GM21619 (cell line): ENCODE data around the gene DSCAM.
"Not testable (repeated sequence)": the region's sequence is repeated elsewhere in the genome, so short reads cannot be mapped to it uniquely, and the experiment has no call there.

Experiments used
- ATAC-seq: cut with Tn5 transposase; IDR thresholded peaks from one replicate; pipeline ENCODE4 v1.9.1; 2021; ENCODE audit not compliant: unreplicated experiment

The DSCAM gene, protein sequence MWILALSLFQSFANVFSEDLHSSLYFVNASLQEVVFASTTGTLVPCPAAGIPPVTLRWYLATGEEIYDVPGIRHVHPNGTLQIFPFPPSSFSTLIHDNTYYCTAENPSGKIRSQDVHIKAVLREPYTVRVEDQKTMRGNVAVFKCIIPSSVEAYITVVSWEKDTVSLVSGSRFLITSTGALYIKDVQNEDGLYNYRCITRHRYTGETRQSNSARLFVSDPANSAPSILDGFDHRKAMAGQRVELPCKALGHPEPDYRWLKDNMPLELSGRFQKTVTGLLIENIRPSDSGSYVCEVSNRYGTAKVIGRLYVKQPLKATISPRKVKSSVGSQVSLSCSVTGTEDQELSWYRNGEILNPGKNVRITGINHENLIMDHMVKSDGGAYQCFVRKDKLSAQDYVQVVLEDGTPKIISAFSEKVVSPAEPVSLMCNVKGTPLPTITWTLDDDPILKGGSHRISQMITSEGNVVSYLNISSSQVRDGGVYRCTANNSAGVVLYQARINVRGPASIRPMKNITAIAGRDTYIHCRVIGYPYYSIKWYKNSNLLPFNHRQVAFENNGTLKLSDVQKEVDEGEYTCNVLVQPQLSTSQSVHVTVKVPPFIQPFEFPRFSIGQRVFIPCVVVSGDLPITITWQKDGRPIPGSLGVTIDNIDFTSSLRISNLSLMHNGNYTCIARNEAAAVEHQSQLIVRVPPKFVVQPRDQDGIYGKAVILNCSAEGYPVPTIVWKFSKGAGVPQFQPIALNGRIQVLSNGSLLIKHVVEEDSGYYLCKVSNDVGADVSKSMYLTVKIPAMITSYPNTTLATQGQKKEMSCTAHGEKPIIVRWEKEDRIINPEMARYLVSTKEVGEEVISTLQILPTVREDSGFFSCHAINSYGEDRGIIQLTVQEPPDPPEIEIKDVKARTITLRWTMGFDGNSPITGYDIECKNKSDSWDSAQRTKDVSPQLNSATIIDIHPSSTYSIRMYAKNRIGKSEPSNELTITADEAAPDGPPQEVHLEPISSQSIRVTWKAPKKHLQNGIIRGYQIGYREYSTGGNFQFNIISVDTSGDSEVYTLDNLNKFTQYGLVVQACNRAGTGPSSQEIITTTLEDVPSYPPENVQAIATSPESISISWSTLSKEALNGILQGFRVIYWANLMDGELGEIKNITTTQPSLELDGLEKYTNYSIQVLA (N-terminal part only)

DNA sequence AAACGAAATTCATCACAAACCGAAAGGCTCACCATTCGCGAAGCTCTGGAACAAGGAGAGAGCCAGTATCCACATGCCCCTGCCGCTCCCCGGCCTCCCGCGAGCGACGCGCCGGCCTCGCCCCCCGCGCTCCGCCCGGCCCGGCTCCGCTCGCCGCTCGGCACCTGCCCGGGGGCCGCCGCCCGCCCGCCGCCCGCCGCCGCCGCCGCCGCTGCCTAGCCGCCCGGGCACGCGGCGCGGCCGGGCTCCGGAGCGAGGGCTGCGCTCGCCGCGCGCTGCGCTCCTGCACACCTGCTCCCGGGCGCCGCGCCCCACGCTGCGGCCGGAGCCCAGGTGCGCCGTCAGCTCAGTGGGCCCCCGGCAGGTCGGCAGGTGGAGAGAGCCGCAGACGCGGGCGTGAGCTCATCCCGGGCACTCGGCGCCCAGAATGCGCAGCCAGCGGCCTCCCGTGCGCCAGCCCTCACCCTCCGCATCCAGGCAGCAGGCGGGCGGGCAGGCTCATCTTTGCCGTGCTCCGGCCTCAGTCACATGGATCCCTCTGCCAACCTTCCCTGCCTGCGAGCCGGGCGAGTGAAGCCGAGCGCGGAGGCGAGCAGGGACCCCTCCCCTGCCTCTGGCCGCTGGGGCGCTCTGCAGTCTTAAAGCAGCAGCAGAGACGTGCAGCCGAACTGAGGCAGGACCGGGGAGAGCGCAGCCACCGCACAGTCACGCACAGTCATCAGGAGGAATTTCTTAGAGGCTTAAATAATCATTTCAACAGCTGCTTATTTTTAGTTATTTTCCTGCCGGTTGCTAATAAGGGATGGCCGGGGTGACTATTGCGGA lies at the start of gene DSCAM:
TSS of gene DSCAM (minus strand) at position 572 of the 825 bp plus-strand sequence. CDS start at position 75, 497 bp downstream.
- no peak for ATAC-seq

DNA sequence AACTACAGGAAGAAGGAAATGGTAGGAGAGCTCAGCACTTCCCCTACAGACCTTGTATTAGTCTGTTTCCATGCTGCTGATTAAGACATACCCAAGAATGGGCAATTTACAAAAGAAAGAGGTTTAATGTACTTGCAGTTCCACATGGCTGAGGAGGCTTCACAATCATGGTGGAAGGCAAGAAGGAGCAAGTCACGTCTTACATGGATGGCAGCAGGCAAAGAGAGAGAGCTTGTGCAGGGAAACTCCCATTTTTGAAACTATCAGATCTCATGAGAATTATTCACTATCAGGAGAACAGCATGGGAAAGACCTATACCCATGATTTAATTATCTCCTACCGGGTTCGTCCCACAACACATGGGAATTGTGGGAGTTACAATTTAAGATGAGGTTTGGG lies 48.7 kb upstream of the DSCAM start:
- ATAC-seq = not testable (repeated sequence)

DNA sequence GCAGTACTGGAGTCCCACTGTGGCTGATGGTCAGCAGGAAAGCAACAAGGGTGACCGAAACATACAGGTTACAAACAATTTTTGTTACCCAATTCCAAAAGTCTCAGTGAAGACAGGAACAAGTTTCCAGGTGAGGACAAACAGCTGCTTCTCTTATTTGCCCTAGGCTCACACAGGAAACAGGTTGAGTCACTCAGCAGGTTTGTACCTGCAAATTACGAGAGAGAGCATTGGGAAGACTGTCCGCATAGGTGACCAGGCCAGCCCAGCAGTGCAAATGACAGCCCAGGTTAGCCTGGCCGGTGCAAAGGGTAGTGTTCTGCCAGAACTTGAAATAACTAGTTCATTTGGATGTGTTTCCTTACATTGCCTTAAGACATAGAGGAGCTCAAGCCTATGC lies 40.0 kb upstream of the DSCAM start:
- ATAC-seq = no peak

GRCh38 chr21:40886006-40886405 lies 39.0 kb upstream of the DSCAM start:
- ATAC-seq = no peak

- no peak for ATAC-seq
These were observed 35.4 kb upstream of the DSCAM start for GRCh38 chr21:40882192-40882915.

GRCh38 chr21:40881767-40882166 lies 34.8 kb upstream of the DSCAM start:
- no peak for ATAC-seq

DNA sequence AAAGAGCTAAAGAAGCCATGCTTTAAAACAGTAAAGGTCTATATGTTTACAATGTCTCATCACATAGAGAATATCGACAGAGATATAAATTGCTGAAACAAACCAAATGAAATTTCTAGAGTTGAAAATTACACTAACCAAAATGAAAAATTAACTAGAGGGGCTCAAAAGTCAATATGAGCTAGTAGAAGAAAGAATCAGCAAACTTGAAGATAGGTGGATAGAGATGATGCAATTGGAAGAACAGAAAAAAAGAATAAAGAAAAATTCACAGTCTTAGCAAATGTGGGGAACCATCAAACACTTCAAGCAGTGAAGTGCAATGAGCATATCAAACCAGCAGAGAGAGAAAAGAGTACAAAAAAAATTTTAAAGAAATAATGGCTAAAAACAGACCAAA lies 24.1 kb upstream of the DSCAM start:
- no peak for ATAC-seq

GRCh38 chr21:40863839-40864238 lies 16.9 kb upstream of the DSCAM start:
- no peak for ATAC-seq

DNA sequence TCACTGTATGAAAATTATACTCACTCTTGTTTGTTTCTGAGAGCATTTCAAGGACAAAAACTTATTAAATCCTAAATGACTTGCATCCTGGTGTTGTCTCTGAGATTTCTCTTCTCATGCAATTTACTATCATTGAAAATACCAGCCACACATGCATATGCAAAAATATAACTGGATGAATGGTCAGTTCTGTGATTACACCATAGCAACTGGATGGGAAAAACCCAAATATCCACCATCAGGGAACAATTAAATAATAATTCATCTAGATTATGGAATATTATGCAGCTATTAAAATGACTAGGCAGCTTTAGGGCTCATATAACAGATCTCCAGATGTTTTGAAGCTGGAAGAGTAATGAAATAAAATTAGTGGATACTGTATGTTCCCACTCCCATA lies 11.6 kb upstream of the DSCAM start:
- no peak for ATAC-seq

DNA sequence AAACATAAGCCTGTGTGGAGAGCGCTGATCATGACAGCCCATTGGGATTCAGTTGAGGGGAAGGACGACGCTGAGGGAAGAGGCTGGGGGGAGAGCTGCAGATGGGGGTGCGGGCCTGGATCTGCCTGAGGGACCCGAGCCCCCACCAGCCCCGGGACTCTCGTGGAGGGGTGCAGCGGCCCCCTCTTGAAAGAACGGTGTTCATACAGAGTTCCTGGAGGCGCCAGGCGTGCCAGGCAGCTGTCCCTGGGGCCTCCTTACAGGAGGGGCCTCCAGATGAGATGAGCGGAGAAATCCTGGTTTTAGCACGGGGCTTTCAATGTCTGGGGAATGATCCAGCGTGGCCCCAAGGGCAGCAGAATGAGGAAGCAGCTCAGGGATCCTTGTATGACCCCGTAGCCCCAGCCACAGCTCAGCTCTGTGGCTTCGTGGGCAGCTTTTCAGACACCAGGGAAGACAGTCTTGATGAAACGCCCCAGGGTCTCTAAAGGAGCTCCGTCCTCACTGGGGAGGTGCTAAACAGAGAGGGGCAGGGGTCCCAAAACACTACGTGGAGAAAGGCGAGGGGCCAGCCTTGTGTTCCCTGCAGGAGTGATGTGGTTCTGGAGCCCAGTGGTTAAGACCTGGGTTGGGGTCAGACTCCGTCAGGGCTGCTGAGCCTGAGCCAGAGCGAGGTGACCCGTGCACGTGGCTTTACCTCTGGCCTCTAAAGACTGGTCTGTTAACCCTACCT lies 7.2 kb upstream of the DSCAM start:
- ATAC-seq = no peak

- no peak for ATAC-seq
These were observed 5.6 kb upstream of the DSCAM start for GRCh38 chr21:40852563-40852962.

GRCh38 chr21:40851749-40852148 lies 4.8 kb upstream of the DSCAM start:
- ATAC-seq = no peak

GRCh38 chr21:40850071-40850470 lies 3.1 kb upstream of the DSCAM start:
- no peak for ATAC-seq

DNA sequence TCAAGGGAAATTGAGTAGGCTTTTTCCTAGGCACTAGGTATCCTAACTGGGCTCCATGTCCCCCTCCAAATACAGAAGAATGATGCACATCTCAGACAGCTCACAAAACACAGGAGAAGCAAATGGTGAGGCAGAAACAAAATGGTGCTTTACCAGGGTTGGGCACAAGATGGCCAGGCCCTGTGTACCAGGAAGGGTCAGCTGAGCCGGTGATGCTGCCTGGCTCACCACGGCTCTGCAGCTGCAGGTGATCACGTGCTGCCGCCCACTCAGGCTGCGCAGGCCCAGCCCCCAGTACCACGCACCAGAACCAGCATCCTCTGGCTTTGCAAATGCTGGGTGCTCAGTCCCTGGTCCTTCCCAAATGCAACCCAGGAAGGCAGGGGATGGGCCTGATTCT lies 993 bp upstream of the DSCAM start:
- ATAC-seq = no peak

- no peak for ATAC-seq
These were observed 855 bp downstream of the DSCAM start for GRCh38 chr21:40846103-40846502.

DNA sequence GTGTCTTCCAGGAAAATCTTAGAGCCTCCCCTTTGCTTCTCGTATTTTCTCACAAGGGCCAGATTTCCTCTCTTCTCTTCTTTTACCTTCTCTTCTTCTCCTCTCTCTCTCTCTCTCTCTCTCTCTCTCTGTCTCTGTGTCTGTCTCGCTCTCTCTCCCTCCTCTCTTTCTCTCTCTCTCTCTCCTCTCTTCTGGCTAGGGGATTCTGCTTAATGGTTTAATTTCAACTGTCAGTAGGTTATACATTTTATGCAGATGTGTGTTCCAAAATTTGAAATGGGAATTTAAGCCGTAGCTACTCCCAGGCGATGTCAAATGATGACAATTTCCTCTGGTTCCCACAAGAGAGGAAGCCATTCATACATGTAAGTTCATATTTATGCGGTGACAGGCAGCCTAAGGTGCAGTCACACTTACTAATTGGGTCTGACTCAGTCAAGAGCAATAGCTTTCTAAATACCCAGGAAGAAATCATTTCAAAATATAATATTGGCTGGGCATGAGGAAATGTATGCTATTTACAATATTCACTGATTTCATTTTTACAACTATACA lies 1.4 kb downstream of the DSCAM start:
- no peak for ATAC-seq

DNA sequence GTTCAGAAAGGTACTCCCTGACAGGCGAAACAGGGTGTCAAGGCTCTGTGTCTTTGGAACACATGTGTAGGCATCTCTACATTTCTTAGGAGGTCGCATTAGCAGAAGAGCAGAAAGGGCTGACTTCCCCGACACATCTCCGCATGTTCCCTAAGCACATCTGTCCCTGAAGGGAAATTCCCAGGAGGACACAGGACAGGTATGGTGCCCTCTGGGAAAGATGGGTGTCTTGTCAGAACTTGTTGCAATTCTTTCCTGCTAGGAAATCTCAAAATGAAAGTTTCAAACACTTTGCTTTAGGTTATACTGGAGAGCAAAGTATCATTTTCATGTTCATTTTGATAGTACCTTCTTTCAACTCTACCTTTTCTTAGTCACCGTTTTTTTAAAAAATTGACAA lies 2.0 kb downstream of the DSCAM start:
- no peak for ATAC-seq

GRCh38 chr21:40842197-40842552 lies 4.8 kb downstream of the DSCAM start:
- no peak for ATAC-seq
